Rectal smooth muscle tissue (tissue), 1 donor: ENCODE measurements around the gene CKAP4.
"Not testable (repeated sequence)": the region's sequence is repeated elsewhere in the genome, so short reads cannot be mapped to it uniquely, and the experiment has no call there.

ENCODE experiments used
- H3K27ac ChIP-seq: one replicate; pipeline ENCODE4 v1.7.0; 2013; ENCODE audit warnings: low read depth, low read length, inconsistent platforms
- H3K27me3 ChIP-seq: one replicate; pipeline ENCODE4 v1.7.0; 2013; ENCODE audit warnings: low read length; ENCODE audit not compliant: control insufficient read depth, insufficient read depth
- H3K36me3 ChIP-seq: one replicate; pipeline ENCODE4 v1.7.0; 2013; ENCODE audit warnings: low read length; ENCODE audit not compliant: control insufficient read depth, insufficient read depth
- H3K4me1 ChIP-seq: one replicate; pipeline ENCODE4 v1.7.0; 2013; ENCODE audit warnings: low read length; ENCODE audit not compliant: control insufficient read depth, insufficient read depth
- H3K4me3 ChIP-seq: one replicate; pipeline ENCODE4 v1.7.0; 2013; ENCODE audit warnings: low read length
- H3K9ac ChIP-seq: one replicate; pipeline ENCODE4 v1.7.0; 2013; ENCODE audit warnings: low read length

Gene CKAP4, protein sequence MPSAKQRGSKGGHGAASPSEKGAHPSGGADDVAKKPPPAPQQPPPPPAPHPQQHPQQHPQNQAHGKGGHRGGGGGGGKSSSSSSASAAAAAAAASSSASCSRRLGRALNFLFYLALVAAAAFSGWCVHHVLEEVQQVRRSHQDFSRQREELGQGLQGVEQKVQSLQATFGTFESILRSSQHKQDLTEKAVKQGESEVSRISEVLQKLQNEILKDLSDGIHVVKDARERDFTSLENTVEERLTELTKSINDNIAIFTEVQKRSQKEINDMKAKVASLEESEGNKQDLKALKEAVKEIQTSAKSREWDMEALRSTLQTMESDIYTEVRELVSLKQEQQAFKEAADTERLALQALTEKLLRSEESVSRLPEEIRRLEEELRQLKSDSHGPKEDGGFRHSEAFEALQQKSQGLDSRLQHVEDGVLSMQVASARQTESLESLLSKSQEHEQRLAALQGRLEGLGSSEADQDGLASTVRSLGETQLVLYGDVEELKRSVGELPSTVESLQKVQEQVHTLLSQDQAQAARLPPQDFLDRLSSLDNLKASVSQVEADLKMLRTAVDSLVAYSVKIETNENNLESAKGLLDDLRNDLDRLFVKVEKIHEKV

GRCh38 chr12:106247674-106248311 is at the start of gene CKAP4:
TSS of gene CKAP4 (minus strand) at chr12:106248020. CDS start at chr12:106247851, 169 bp downstream.
- Histone ChIP-seq H3K4me3 (peak within 1 kb of the TSS; percentile 84), H3K27me3 (no peaks in the 10 kb centered on the region), H3K4me1 (peaks cover 18% of the 10 kb centered on the region), H3K9ac (peak within 1 kb of the TSS; percentile 83), H3K27ac (peak within 1 kb of the TSS; percentile 95), H3K36me3 (peaks cover 2% of the 10 kb centered on the region)

DNA sequence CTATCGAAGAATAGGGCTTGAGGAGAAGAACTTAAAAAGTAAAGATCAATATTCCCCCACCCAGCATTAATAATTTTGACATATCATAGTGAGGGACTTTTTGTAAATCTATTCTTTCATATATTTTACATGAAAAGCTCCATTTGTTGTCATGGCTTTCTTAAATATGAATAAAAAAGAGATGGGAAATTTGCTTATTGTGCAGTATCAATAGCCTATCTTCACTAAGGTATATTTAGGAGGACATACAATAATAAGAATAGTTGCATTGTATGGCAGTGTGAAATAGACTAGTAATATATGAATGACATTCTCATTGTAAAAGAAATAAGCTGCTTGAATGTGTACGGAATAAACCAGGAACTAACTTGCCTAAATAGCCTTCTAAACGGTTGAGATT is 49.3 kb upstream of the CKAP4 start:
- no peaks in the 10 kb centered on the region for H3K36me3 ChIP-seq
- H3K4me3 ChIP-seq, result no peak overlapping the region
- H3K27me3 ChIP-seq, result no peaks in the 10 kb centered on the region
- peaks cover 8% of the 10 kb centered on the region for H3K4me1 ChIP-seq
- H3K27ac ChIP-seq, result no peak overlapping the region
- H3K9ac ChIP-seq, result no peak overlapping the region

DNA sequence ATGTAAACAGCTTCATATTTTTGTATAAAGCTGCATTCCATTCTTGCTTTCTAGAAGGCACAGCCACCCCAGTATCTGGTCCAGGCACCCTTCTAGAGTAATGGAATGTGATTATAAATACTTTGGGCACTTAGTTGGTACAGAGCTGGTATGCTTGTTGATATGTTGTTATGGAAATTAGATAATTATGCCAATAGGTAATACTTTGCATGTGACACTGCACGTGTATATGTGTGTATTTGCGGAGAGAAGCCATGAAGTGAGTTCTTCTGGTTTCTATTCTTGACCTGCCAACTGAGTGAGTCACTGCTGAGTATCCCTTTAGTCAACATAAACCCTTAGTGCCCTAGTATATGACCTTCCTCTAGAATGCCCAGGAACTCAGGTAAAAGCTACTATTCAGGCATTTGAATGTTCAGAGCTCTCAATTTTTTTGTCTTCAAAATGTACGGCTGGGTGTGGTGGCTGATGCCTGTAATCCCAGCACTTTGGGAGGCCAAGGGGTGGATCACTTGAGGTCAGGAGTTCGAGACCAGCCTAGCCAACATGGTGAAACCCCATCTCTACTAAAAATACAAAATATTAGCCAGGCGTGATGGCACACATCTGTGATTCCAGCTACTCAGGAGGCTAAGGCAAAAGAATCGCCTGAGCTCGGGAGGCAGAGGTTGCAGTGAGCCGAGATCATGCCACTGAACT is 48.5 kb upstream of the CKAP4 start:
- Histone ChIP-seq H3K27ac (no peak overlapping the region), H3K9ac (no peak overlapping the region), H3K36me3 (no peaks in the 10 kb centered on the region)

DNA sequence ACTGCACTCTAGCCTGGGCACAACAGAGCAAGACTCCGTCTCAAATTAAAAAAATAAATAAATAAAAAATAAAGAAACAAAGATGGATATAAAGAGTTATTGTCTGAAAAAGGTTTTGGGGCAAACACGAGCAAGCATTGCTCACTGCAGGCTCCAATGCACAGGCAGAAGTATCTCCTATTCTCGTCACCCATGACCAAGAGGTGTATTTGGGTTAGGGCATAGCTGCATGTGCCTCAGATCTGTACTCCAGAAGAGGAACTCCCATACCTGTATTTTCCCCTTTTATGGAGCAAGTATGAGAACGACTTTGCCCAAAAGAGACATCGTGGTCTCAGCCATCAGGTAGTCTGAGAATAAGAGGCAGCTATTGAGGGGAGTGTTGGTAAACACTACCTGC is 44.5 kb upstream of the CKAP4 start:
- H3K9ac ChIP-seq, result no peak overlapping the region
- H3K27ac ChIP-seq, result no peak overlapping the region
- no peaks in the 10 kb centered on the region for H3K36me3 ChIP-seq
- no peaks in the 10 kb centered on the region for H3K27me3 ChIP-seq
- H3K4me1 ChIP-seq, result no peaks in the 10 kb centered on the region
- no peak overlapping the region for H3K4me3 ChIP-seq

More for the DNA sequence above, 48.5 kb upstream of the CKAP4 start:
- Histone ChIP-seq H3K4me3 (no peak overlapping the region), H3K27me3 (no peaks in the 10 kb centered on the region), H3K4me1 (peaks cover 2% of the 10 kb centered on the region)

- H3K27me3 ChIP-seq, result no peaks in the 10 kb centered on the region
- H3K36me3 ChIP-seq, result no peaks in the 10 kb centered on the region
- H3K4me3 ChIP-seq, result no peak overlapping the region
- H3K4me1 ChIP-seq, result no peaks in the 10 kb centered on the region
- no peak overlapping the region for H3K27ac ChIP-seq
- H3K9ac ChIP-seq, result no peak overlapping the region
Observed at GRCh38 chr12:106291342-106291741, 43.5 kb upstream of the CKAP4 start.

GRCh38 chr12:106290666-106291065 is 42.8 kb upstream of the CKAP4 start:
- no peak overlapping the region for H3K27ac ChIP-seq
- no peaks in the 10 kb centered on the region for H3K4me1 ChIP-seq
- H3K9ac ChIP-seq, result no peak overlapping the region
- H3K4me3 ChIP-seq, result no peak overlapping the region
- H3K27me3 ChIP-seq, result no peaks in the 10 kb centered on the region
- no peaks in the 10 kb centered on the region for H3K36me3 ChIP-seq

DNA sequence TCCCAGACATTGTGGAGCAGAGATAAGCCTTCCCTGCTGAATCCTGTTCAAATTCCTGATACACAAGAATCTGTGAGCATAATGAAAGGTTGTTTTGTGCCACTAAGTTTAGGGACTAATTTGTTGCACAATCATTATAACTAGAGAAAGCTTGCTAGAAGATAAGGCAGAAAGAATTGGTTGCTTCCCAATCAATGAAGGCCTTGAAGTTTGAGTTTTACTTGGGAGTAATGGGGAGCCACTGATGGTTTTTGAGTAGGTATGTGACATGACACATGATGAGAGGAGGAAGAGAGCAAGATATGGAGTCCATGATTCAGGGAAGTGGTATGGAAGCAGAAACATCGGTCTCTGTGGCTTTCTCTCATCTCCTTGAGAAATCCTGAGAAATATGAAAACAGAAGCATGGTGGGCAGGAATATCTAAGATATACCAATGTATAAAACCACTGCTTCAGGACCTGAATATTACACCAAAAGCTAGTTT is 41.4 kb upstream of the CKAP4 start:
- H3K4me1 ChIP-seq, result no peaks in the 10 kb centered on the region
- H3K36me3 ChIP-seq, result no peaks in the 10 kb centered on the region
- no peaks in the 10 kb centered on the region for H3K27me3 ChIP-seq
- H3K9ac ChIP-seq, result no peak overlapping the region
- H3K27ac ChIP-seq, result no peak overlapping the region
- H3K4me3 ChIP-seq, result no peak overlapping the region

DNA sequence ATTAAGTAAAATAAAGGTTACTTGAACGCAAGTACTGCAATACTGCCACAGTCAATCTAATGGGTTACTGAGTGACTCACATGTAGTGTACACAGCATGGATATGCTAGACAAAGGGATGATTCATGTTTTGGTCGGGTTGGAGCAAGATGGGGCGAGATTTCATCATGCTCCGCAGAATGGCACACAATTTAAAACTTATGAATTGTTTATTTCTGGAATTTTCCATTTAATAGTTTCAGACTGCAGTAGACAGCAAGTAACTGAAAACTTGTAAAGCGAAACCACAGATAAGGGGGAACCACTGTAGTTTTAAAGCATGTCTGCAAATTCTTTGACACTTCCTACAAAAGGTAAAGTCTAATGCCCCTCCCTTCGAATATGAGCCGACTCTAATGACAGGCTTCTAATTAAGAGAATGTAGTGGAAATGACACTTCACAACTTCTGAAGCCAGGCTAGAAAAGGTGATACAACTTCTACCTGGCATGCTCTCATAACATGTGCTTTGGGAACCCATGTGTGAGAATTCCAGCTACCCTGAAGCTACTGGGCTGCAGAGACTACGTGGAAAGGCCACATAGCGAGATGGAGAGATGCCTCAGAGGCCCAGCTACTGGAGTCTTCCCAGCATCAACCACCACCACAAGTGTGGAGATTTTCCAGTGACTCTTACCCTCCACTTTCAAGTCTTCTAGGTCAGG is 40.8 kb upstream of the CKAP4 start:
- H3K36me3 ChIP-seq, result no peaks in the 10 kb centered on the region
- H3K9ac ChIP-seq, result no peak overlapping the region
- H3K4me1 ChIP-seq, result no peaks in the 10 kb centered on the region
- no peaks in the 10 kb centered on the region for H3K27me3 ChIP-seq
- no peak overlapping the region for H3K27ac ChIP-seq
- no peak overlapping the region for H3K4me3 ChIP-seq

GRCh38 chr12:106288101-106288493 is 40.3 kb upstream of the CKAP4 start:
- H3K36me3 ChIP-seq, result no peaks in the 10 kb centered on the region
- H3K4me1 ChIP-seq, result no peaks in the 10 kb centered on the region
- H3K27me3 ChIP-seq, result no peaks in the 10 kb centered on the region
- H3K27ac ChIP-seq, result no peak overlapping the region
- no peak overlapping the region for H3K9ac ChIP-seq
- H3K4me3 ChIP-seq, result no peak overlapping the region

DNA sequence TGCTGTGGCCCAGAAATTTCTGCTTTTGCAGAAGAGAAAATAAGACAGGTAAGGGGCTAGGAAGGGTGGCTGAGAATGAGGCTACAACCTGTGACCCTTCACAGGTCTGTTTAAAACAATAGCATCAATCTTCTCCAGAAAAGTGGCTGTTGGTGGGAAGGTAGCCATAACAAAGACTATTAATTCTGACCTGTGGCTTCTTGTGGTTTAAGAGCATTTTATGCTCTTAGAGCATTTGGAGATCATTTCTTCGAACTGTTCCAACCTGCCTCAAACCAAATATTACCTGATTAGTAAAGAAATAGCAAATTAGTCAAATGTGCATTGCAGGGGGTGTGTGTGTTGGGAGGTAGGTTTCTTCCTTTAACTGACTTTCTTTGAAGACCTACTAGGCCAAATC is 39.5 kb upstream of the CKAP4 start:
- H3K27ac ChIP-seq, result no peak overlapping the region
- H3K9ac ChIP-seq, result no peak overlapping the region
- no peaks in the 10 kb centered on the region for H3K27me3 ChIP-seq
- H3K36me3 ChIP-seq, result no peaks in the 10 kb centered on the region
- no peaks in the 10 kb centered on the region for H3K4me1 ChIP-seq
- no peak overlapping the region for H3K4me3 ChIP-seq

- H3K27ac ChIP-seq, H3K9ac ChIP-seq, H3K27me3 ChIP-seq, H3K36me3 ChIP-seq, H3K4me1 ChIP-seq, H3K4me3 ChIP-seq: not testable (repeated sequence)
Observed at GRCh38 chr12:106286576-106287162, 38.8 kb upstream of the CKAP4 start.
